Thymus (tissue), 11 donors: ENCODE data around the gene A2M. TPM values are rescaled to one million over a fixed set of nuclear protein-coding genes. Genes with fewer than 3 reads are reported as not detected.
"Not testable (repeated sequence)": the region's sequence is repeated elsewhere in the genome, so short reads cannot be mapped to it uniquely, and the experiment has no call there.

Experiments used
- DNase-seq, 9 donors: peaks; one replicate each; pipeline ENCODE4 v3.0.0-alpha.2; 2013; ENCODE audit warnings: low spot score in 9 of 9, low read depth in 6 of 9, missing footprints in 1 of 9
- H3K27ac ChIP-seq, 2 donors: one replicate each; pipeline ENCODE4 v1.5.1; 2013; ENCODE audit warnings: control low read depth in 1 of 2, low read depth in 1 of 2, low read length in 1 of 2, mild to moderate bottlenecking in 1 of 2, moderate library complexity in 1 of 2
- H3K27me3 ChIP-seq, 2 donors: one replicate each; pipeline ENCODE4 v1.5.1; 2013; ENCODE audit warnings: low read length in 1 of 2; ENCODE audit not compliant: control insufficient read depth in 2 of 2, insufficient read depth in 1 of 2
- H3K36me3 ChIP-seq, 2 donors: one replicate each; pipeline ENCODE4 v1.5.1; 2013; ENCODE audit warnings: low read length in 1 of 2, mild to moderate bottlenecking in 1 of 2, moderate library complexity in 1 of 2; ENCODE audit not compliant: control insufficient read depth in 2 of 2, insufficient read depth in 2 of 2
- H3K4me1 ChIP-seq, 2 donors: one replicate each; pipeline ENCODE4 v1.5.1; 2013; ENCODE audit warnings: low read length in 2 of 2; ENCODE audit not compliant: control insufficient read depth in 2 of 2, insufficient read depth in 2 of 2
- H3K4me3 ChIP-seq, 2 donors: one replicate each; pipeline ENCODE4 v1.5.1; 2013; ENCODE audit warnings: low read length in 2 of 2, control low read depth in 1 of 2, mild to moderate bottlenecking in 1 of 2
- H3K9me3 ChIP-seq, 2 donors: one replicate each; pipeline ENCODE4 v1.5.1; 2013; ENCODE audit warnings: low read length in 1 of 2, mild to moderate bottlenecking in 1 of 2; ENCODE audit not compliant: control insufficient read depth in 2 of 2, insufficient read depth in 1 of 2
- WGBS: extraction: QIAGEN DNeasy Blood & Tissue Kit; methylation state at CpG from one replicate; pipeline ENCODE4 v1.1.7; 2013; 5-methylcytosine and 5-hydroxymethylcytosine counted together
- polyA plus RNA-seq: library from polyadenylated mRNA; stranded (reverse); fragments of 200-250 nt; gene quantifications from one replicate; pipeline ENCODE4 v1.2.3, GENCODE V29; 2013
- total RNA-seq: library from RNA; stranded (reverse); fragments of 120-200 nt; gene quantifications from one replicate; pipeline ENCODE4 v1.2.4, GENCODE V29; 2013
- donor health status: healthy.

A2M gene
- total and polyA plus RNA-seq, 2 donors = 47.6 to 57.7 TPM

DNA sequence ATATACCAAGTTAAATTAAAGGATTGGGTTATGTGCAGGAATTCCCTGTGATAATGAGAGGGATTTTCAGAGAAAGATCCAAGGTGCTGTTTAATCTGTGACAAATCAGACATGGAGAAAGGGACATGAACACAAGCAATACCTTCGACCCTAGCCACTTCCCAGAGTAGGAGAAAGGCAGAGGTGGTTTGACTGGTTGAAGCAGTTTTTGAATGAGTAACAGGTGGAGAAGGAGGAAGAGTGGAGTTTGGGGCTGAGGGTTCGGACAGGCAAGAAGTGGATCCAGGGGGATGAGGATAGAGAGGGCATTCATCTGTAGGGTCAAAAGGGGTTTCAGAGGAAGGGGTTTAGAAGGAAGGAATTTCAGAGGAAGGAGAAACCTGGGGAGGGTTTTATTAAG lies 27.4 kb upstream of the A2M start:
- Histone ChIP-seq H3K27me3 (no peaks in the 10 kb centered on the region), H3K4me1 (no peaks in the 10 kb centered on the region), H3K4me3 (no peak overlapping the region), H3K27ac (no peak overlapping the region), H3K36me3 (no peaks in the 10 kb centered on the region), H3K9me3 (peaks cover 0 to 5% of the 10 kb centered on the region in 2 donors)
- no peak for DNase-seq
- WGBS = 76% methylated on average over 2 of the region's 2 CpGs

DNA sequence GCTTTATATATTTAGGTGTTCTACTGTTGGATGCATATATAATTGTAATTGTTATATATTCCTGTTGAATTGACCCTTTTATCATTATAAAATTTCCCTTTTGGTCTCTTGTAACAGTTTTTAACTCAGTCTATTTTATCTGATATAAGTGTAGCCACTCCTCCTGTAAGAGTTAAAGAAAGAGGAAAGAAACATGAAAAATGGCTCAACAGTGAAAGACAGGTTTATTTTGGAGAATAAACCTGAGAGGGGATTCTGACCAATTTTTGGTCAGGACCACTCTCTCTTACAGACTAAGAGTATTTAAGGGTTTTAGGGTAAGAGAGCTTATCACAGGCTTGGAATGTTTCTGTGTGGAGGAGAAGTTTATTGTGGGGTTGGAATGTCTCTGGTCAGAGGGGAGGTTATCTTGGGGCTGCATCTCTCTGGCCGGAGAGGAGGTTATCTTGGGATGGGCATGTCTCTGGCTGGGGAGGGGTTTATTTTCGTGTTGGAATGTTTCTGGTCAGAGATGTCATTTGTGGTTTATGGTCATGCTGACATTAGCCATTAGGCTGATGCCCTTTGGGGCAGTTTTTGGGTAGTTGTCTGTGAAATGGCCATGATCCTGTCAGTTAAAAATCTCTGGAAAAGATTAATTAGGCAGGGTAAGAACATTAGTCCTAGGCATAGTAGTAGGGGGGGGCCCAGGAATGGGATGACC lies 24.0 kb upstream of the A2M start:
- H3K4me3 ChIP-seq, H3K27me3 ChIP-seq, DNase-seq, H3K36me3 ChIP-seq, H3K27ac ChIP-seq, H3K4me1 ChIP-seq, H3K9me3 ChIP-seq: not testable (repeated sequence)
- WGBS = 91% methylated on average over 2 of the region's 2 CpGs

DNA sequence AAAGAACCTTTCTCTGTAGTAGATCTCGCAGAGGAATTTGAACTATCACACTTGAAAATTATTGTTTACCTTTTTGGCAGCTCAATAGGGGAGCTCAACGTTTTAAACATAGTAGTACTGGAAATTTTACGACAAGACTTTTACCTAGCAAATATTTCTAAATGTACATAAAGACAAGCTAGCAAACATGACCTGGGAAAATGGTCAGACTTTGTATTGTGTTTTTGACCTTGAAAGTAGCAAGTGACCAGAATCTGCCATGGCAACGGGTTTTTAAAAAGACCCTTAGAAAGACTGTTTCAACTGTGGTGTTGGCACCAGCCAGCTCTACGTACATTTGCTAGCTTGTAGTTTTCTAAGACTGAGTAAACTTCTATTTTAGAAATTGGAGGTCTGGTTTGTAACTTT lies 20.2 kb upstream of the A2M start:
- Histone ChIP-seq H3K27ac (no peak overlapping the region), H3K36me3 (no peaks in the 10 kb centered on the region), H3K4me1 (no peaks in the 10 kb centered on the region), H3K9me3 (no peaks in the 10 kb centered on the region), H3K27me3 (no peaks in the 10 kb centered on the region), H3K4me3 (no peak overlapping the region)
- DNase-seq = no peak
- whole genome bisulfite sequencing = 99% methylated on average over 5 of the region's 5 CpGs

DNA sequence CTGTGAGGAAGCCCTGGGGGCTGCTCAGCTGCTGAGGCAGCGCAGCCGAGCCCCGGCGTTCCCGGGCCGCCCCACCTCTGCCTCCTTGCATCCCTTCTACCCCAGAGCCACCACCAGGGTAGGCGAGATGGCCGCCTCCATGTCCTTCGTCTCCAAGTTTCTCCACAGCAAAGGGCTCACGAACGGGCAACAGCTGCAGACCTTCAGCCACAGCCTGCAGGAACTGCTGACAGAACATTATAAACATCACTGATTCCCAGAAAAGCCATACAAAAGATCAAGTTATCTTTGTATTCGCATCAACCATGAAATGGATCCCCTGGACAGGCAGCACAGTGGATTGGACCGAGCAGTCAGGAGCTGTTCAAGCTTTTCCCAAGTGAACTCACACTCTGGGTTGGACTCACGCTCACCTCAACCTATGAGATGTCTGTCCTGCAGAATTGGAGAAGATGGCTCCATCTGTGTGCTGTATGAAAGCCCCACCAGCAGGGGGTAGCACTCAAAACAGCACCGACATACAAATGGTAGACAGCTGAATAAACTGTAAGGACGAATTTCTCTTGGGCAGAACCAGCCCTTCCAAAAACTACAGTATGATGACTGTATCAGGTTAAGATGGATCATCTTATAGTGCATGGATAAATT lies 19.4 kb upstream of the A2M start:
- DNase-seq = peak in 2 of 9 donors; percentile 15 to 19
- WGBS = 98% methylated on average over 16 of the region's 16 CpGs
- Histone ChIP-seq H3K4me3 (no peak overlapping the region), H3K9me3 (no peaks in the 10 kb centered on the region), H3K27ac (no peak overlapping the region), H3K36me3 (no peaks in the 10 kb centered on the region), H3K4me1 (no peaks in the 10 kb centered on the region), H3K27me3 (no peaks in the 10 kb centered on the region)

DNA sequence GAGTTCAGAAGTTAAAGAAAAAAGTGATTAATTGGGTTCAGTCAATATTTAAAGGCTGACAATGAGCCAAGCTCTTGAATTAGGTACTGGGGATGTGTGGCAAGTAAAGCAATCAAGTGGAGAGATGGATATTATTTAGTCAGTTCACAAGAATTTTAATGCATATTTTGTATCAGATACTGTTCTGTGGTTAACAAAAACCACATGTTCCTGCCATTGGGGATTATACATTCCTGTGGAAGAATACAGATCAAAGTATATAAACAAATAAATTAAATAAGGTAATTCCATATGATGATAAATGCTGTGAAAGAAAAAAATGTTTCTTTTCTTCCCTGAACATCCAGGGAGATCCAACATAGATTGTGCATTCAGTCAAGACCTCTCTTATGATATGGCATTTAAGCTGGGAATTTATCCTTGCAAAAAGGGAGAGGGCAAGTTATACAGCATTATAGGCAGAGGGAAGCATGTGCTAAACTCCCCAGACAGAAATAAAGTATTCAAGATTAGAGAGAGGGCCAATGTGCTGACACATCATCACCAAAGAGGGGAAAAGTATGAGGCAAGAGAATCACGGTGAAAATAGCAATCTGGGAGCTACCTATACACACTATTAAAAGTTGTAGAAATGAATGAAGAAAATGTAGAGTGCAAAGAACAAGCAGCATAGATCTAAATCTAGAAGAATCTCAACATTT lies 17.6 kb upstream of the A2M start:
- Histone ChIP-seq H3K27ac (no peak overlapping the region), H3K4me1 (no peaks in the 10 kb centered on the region), H3K9me3 (peaks cover 0 to 1% of the 10 kb centered on the region in 2 donors), H3K4me3 (no peak overlapping the region), H3K27me3 (no peaks in the 10 kb centered on the region), H3K36me3 (no peaks in the 10 kb centered on the region)
- 49% methylated on average over 1 of the region's 1 CpG for WGBS
- no peak for DNase-seq

DNA sequence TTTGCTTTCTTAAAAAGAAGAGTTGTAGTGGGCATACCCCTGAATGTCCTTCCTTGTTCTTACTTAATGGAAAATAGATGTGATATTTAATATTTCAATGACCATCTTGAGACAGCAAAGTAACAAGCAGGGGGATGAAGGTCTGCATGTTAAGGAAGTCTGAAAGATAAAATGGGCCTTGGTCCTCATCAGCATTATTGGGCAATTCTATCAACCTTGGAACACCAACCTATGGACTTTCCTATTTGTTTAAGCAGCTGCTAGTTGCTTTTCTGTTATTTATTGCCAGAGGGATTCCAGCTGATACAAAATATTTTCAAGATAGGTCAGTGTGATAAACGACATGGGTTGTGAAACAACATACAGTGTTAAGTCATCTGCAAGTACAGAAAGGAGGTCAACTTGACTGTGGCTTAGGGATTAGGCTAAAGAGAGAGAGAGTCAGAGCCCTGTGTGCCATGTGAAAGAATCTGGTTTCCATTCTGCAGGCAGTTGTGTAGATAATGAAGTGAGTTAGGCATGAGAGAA lies 16.4 kb upstream of the A2M start:
- H3K9me3 ChIP-seq = peaks cover 0 to 9% of the 10 kb centered on the region in 2 donors
- H3K27me3 ChIP-seq = no peaks in the 10 kb centered on the region
- H3K27ac ChIP-seq = no peak overlapping the region
- no peak overlapping the region for H3K4me3 ChIP-seq
- no peak for DNase-seq
- no peaks in the 10 kb centered on the region for H3K36me3 ChIP-seq
- no peaks in the 10 kb centered on the region for H3K4me1 ChIP-seq
- WGBS = 94% methylated on average over 1 of the region's 1 CpG

DNA sequence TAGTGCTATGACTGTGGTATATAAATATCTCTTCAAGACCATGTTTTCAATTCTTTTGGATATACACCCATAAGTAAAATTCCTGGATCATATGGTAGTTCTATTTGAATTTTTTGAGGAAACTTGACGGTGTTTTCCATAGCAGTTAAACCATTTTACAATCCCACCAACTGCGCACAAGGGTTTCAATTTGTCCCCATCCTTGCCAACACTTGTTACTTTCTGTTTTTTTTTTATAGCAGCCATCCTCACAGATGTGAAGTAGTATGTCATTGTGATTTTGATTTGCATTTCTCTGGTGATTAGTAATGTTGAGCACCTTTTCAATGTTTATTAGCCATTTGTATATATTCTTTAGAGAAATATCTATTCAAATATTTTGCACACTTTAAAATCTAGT lies 14.5 kb upstream of the A2M start:
- 48% methylated on average over 2 of the region's 2 CpGs for WGBS
- Histone ChIP-seq H3K4me3 (no peak overlapping the region), H3K27ac (no peak overlapping the region), H3K4me1 (no peaks in the 10 kb centered on the region), H3K36me3 (no peaks in the 10 kb centered on the region), H3K27me3 (no peaks in the 10 kb centered on the region), H3K9me3 (peaks cover 0 to 9% of the 10 kb centered on the region in 2 donors)
- no peak for DNase-seq

DNA sequence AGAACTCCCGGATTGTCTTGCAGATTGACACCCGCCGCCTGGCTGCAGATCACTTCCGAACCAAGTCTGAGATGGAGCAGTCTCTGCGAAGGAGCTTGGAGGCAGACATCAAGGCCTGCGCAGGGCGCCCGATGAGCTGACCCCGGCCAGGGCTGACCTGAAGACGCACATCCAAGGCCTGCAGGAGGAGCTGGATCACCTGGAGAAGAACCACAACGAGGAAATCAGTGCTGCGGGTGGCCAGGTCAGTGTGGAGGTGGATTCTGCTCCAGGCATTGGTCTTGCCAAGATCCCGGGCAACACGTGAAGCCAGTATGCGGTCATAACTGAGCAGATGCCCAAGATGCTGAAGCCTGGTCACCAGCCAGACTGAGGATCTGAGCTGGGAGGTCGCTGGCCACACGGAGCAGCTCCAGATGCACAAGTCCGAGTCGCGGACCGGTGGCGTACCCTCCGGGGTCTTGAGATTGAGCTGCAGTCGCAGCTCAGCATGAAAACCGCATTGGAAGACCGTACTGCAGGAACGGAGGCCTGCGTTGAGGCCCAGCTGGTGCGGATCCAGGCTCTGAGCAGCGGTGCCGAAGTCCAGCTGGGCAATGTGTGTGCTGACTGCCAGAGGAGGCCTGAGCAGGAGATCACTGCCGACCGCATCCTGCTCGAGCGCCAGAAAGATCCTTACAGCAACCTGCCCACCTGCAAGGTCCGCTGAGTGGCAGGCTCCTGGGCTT lies 12.4 kb upstream of the A2M start:
- no peak overlapping the region for H3K27ac ChIP-seq
- H3K4me1 ChIP-seq = no peaks in the 10 kb centered on the region
- DNase-seq = no peak
- H3K36me3 ChIP-seq = no peaks in the 10 kb centered on the region
- no peak overlapping the region for H3K4me3 ChIP-seq
- H3K9me3 ChIP-seq = peaks cover 0 to 9% of the 10 kb centered on the region in 2 donors
- 98% methylated on average over 36 of the region's 36 CpGs for WGBS
- H3K27me3 ChIP-seq = no peaks in the 10 kb centered on the region
